Pancreas (tissue), 10 donors: ENCODE results near the gene LGALS3BP. TPM values are rescaled to one million over a fixed set of nuclear protein-coding genes. Genes with fewer than 3 reads are reported as not detected.

Experiments used
- ATAC-seq, 4 donors: fragments of 200-7000 bp; cut with Tn5 transposase; one replicate each; pipeline versions ENCODE4 v1.8.0 to v1.9.1; 2020; ENCODE audit warnings: mild to moderate bottlenecking in 4 of 4, moderate library complexity in 4 of 4
- DNase-seq, 6 donors: peaks; one replicate each; pipeline ENCODE4 v3.0.0-alpha.2; 2020
- FAIRE-seq: peaks from 2 replicates; lab custom pipeline; 2012; peaks lifted over from hg19 to GRCh38; lab: Jason Lieb, UNC
- H3K27ac ChIP-seq, 4 donors: fragments of 200-600 bp; sonication (generic); 1 replicate in 3 of 4; 2 replicates in 1 of 4; pipeline versions ENCODE4 v1.5.0 to v1.8.0; 2020
- H3K27me3 ChIP-seq, 4 donors: fragments of 200-600 bp; one replicate each; pipeline ENCODE4 v1.8.0; 2021
- H3K36me3 ChIP-seq, 3 donors: fragments of 200-600 bp; sonication (generic) in 1 of 3; one replicate each; pipeline versions ENCODE4 v1.5.0 to v1.8.0; 2020 to 2021
- H3K4me1 ChIP-seq, 3 donors: fragments of 200-600 bp; one replicate each; pipeline ENCODE4 v1.8.0; 2021
- H3K4me3 ChIP-seq, 4 donors: fragments of 200-600 bp; sonication (generic) in 2 of 4; one replicate each; pipeline versions ENCODE4 v1.5.0 to v1.8.0; 2020 to 2021
- H3K9me3 ChIP-seq, 4 donors: fragments of 200-600 bp; one replicate each; pipeline ENCODE4 v1.8.0; 2021
- CTCF ChIP-seq, 4 donors: fragments of 200-600 bp; sonication (generic) in 3 of 4; IDR thresholded peaks; one replicate each; pipeline versions ENCODE4 v1.5.0 to v1.8.0; 2021; ENCODE audit warnings: antibody characterized with exemption in 4 of 4
- WGBS, 2 donors: extraction: QIAGEN DNeasy Blood & Tissue Kit; methylation state at CpG; one replicate each; pipeline ENCODE4 v1.1.7; 2013; 5-methylcytosine and 5-hydroxymethylcytosine counted together
- intact Hi-C, 3 donors: fragments of 100-400 bp; cut with DNase I; formaldehyde crosslinking; loops; one replicate each; pipeline versions ENCODE4 v1.11.1 to v1.14.2; 2022
- polyA plus RNA-seq, 2 donors: library from polyadenylated mRNA; stranded (reverse); fragments of 200-250 nt; gene quantifications; one replicate each; pipeline ENCODE4 v1.2.3, GENCODE V29; 2013
- total RNA-seq, 6 donors: library from RNA; stranded (reverse); fragmentation: NEBNext Ultra II Directional in 4 of 6; extraction: Animal tissue kit (Norgen Biotek cat#: 25700) in 4 of 6; gene quantifications; one replicate each; pipeline versions ENCODE4 v1.2.1 to v1.2.4, GENCODE V29; 2021 to 2023
- donor health status: healthy with polysubstance abuse.
- donor health status: DM: no; HTN: no; CAD: no; lungs with moderate emphysema.
- donor health status: DM: no; HTN: no; CAD: no.
- donor health status: control.
- donor health status: control.
- donor health status: Bipolar disorder and iron deficiency.
- donor health status: DM: yes; HTN: yes; CAD: no.
- donor health status: DM: no; HTN: no; CAD: no.
- donor health status: DM: no; HTN: no; CAD: no.
- donor health status: DM: yes; HTN: yes; CAD: no.

LGALS3BP gene
- total and polyA plus RNA-seq, 8 donors, result 35.3 to 169 (median 77.2) TPM

GRCh38 chr17:78974635-78975591, 4.8 kb downstream of the LGALS3BP start:
- peak; percentile 54 to 76 (median 66) for ATAC-seq
- Histone ChIP-seq H3K36me3 (no peaks in the 10 kb centered on the region), H3K27me3 (no peaks in the 10 kb centered on the region), H3K9me3 (no peaks in the 10 kb centered on the region), H3K27ac (peak overlapping the region; percentile 19 to 51 (median 38)), H3K4me1 (peaks cover 6 to 15% (median 8%) of the 10 kb centered on the region in 3 donors), H3K4me3 (peak overlapping the region in 1 of 4 donors; percentile 2)
- peak; percentile 68 to 82 (median 76) for DNase-seq
- intact Hi-C loops, result loop anchor here in 1 of 3 donors (5.0 kb wide), 2 partner anchors 108 to 478 kb away; no protein-coding TSS in a partner anchor
- TF ChIP-seq CTCF (IDR thresholded peaks at IDR 0.05), result no peak
- WGBS, 2 donors, result 52 to 64% methylated on average over 30 of the region's 30 CpGs
- no peak for FAIRE-seq

- Histone ChIP-seq H3K4me3 (no peak overlapping the region), H3K4me1 (peaks cover 6 to 13% (median 8%) of the 10 kb centered on the region in 3 donors), H3K27ac (no peak overlapping the region), H3K9me3 (no peaks in the 10 kb centered on the region), H3K27me3 (no peaks in the 10 kb centered on the region), H3K36me3 (no peaks in the 10 kb centered on the region)
- no peak for ATAC-seq
- 79 to 82% methylated on average over 23 of the region's 23 CpGs for WGBS, 2 donors
- intact Hi-C loops, result loop anchor here in 1 of 3 donors (5.0 kb wide), 2 partner anchors 107 to 477 kb away; no protein-coding TSS in a partner anchor
- TF ChIP-seq CTCF (IDR thresholded peaks at IDR 0.05), result no peak
- FAIRE-seq, result no peak
- peak in 2 of 6 donors; percentile 53 to 79 for DNase-seq
These were observed 5.8 kb downstream of the LGALS3BP start for GRCh38 chr17:78973792-78974520.

GRCh38 chr17:78973196-78973595, 6.5 kb downstream of the LGALS3BP start:
- Histone ChIP-seq H3K27me3 (no peaks in the 10 kb centered on the region), H3K4me1 (peaks cover 6 to 13% (median 8%) of the 10 kb centered on the region in 3 donors), H3K27ac (no peak overlapping the region), H3K4me3 (no peak overlapping the region), H3K9me3 (no peaks in the 10 kb centered on the region), H3K36me3 (no peaks in the 10 kb centered on the region)
- peak in 1 of 6 donors; percentile 72 for DNase-seq
- FAIRE-seq, result no peak
- ATAC-seq, result no peak
- 75 to 78% methylated on average over 11 of the region's 11 CpGs for WGBS, 2 donors
- no peak for TF ChIP-seq CTCF (IDR thresholded peaks at IDR 0.05)
- intact Hi-C loops, result loop anchor here in 1 of 3 donors (5.0 kb wide), 2 partner anchors 106 to 476 kb away; no protein-coding TSS in a partner anchor

GRCh38 chr17:78972507-78973105, 7.1 kb downstream of the LGALS3BP start:
- FAIRE-seq (no peak), ATAC-seq (no peak), DNase-seq (peak in 1 of 6 donors; percentile 72)
- no peak overlapping the region for H3K4me3 ChIP-seq
- 86 to 91% methylated on average over 15 of the region's 15 CpGs for WGBS, 2 donors
- no peaks in the 10 kb centered on the region for H3K36me3 ChIP-seq
- H3K9me3 ChIP-seq, result no peaks in the 10 kb centered on the region
- H3K27ac ChIP-seq, result no peak overlapping the region
- TF ChIP-seq CTCF (IDR thresholded peaks at IDR 0.05), result no peak
- H3K27me3 ChIP-seq, result no peaks in the 10 kb centered on the region
- H3K4me1 ChIP-seq, result peaks cover 6 to 13% (median 8%) of the 10 kb centered on the region in 3 donors
- intact Hi-C loops, result loop anchor here in 1 of 3 donors (5.0 kb wide), 2 partner anchors 105 to 475 kb away; no protein-coding TSS in a partner anchor
